Peyer's patch (tissue), 4 donors: ENCODE results near the gene EFCAB8.

Experiments used
- CTCF ChIP-seq, 6 experiments: fragments of 450-650 bp in 4 of 6; fragments of 200-600 bp in 2 of 6; sonication (generic) in 1 of 6; IDR thresholded peaks; one replicate each; pipeline ENCODE4 v1.5.1; 2017 to 2019; ENCODE audit warnings: antibody characterized with exemption in 6 of 6, mild to moderate bottlenecking in 3 of 6, moderate library complexity in 1 of 6
- POLR2A ChIP-seq, 2 donors: fragments of 450-650 bp; IDR thresholded peaks; one replicate each; pipeline ENCODE4 v1.5.1; 2017; ENCODE audit warnings: antibody characterized with exemption in 2 of 2, mild to moderate bottlenecking in 2 of 2, moderate library complexity in 2 of 2

GRCh38 chr20:32966382-32966781 is 107.7 kb downstream of the EFCAB8 start:
- TF ChIP-seq POLR2A (IDR thresholded peaks at IDR 0.05) = no peak
- TF ChIP-seq CTCF (IDR thresholded peaks at IDR 0.05) = no peak
